WTC11 (cell line): Measurements from ENCODE around the gene ATG7. TPM values are rescaled to one million over a fixed set of nuclear protein-coding genes. Genes with fewer than 3 reads are reported as not detected.

Source experiments
- ATAC-seq: fragments of 200-7000 bp; cut with Tn5 transposase; 2 replicates; pipeline ENCODE4 v1.10.0; 2021; ENCODE audit warnings: mild to moderate bottlenecking, moderate library complexity
- CTCF ChIA-PET: fragments of 300-600 bp; sonication (Branson Sonifier 250); formaldehyde crosslinking; loops from one replicate; lab custom pipeline; 2021; ENCODE audit warnings: antibody characterized with exemption; lab: Charles Lee
- POLR2A ChIA-PET: fragments of 350-600 bp; sonication (Branson Sonifier 250); formaldehyde crosslinking; loops from one replicate; lab custom pipeline; 2021; ENCODE audit warnings: antibody characterized with exemption; lab: Charles Lee
- DNase-seq: peaks from one replicate; pipeline ENCODE4 v3.0.0; 2021; ENCODE audit warnings: low spot score
- H3K27ac Mint-ChIP-seq: 2 replicates; pipeline ENCODE4 v1.8.0; 2021; ENCODE audit warnings: mixed read lengths
- H3K27me3 Mint-ChIP-seq: 2 replicates; pipeline ENCODE4 v1.8.0; 2021; ENCODE audit warnings: low read depth, mild to moderate bottlenecking, moderate library complexity, mixed read lengths
- H3K36me3 Mint-ChIP-seq: 2 replicates; pipeline ENCODE4 v1.8.0; 2021; ENCODE audit warnings: mixed read lengths
- H3K4me1 Mint-ChIP-seq: 2 replicates; pipeline ENCODE4 v1.8.0; 2022; ENCODE audit warnings: mixed read lengths
- H3K4me3 Mint-ChIP-seq: 2 replicates; pipeline ENCODE4 v1.8.0; 2021; ENCODE audit warnings: mild to moderate bottlenecking, moderate library complexity, mixed read lengths
- H3K9me3 Mint-ChIP-seq: 2 replicates; pipeline ENCODE4 v1.8.0; 2021; ENCODE audit warnings: mixed read lengths
- GTF2I ChIP-seq: fragments of 250-450 bp; sonication (Bioruptor Pico); conservative IDR thresholded peaks from 2 replicates; pipeline ENCODE4 v1.4.0; 2021; ENCODE audit warnings: mild to moderate bottlenecking
- JUN ChIP-seq: sonication (generic); formaldehyde crosslinking; IDR thresholded peaks from 2 replicates; pipeline ENCODE4 v1.8.0; 2023; ENCODE audit warnings: mild to moderate bottlenecking, missing genetic modification reagents
- SMAD4 ChIP-seq: sonication (generic); formaldehyde crosslinking; IDR thresholded peaks from 2 replicates; pipeline ENCODE4 v1.8.0; 2022; ENCODE audit warnings: mild to moderate bottlenecking, missing genetic modification reagents
- TP53 ChIP-seq: sonication (generic); formaldehyde crosslinking; IDR thresholded peaks from 2 replicates; pipeline ENCODE4 v1.8.1; 2023; ENCODE audit warnings: mild to moderate bottlenecking, missing genetic modification reagents
- ZNF317 ChIP-seq: sonication (generic); formaldehyde crosslinking; IDR thresholded peaks from 2 replicates; pipeline ENCODE4 v1.8.1; 2023; ENCODE audit warnings: low read depth, mild to moderate bottlenecking, moderate library complexity, missing genetic modification reagents, borderline replicate concordance
- total RNA-seq: library from RNA; stranded (reverse); gene quantifications from 3 replicates; pipeline ENCODE4 v1.2.3, GENCODE V29; 2021
- TF ChIP-seq, protein P1 (sequence below): sonication (generic); formaldehyde crosslinking; IDR thresholded peaks from 2 replicates; pipeline ENCODE4 v1.8.0; 2022; ENCODE audit warnings: missing genetic modification reagents
- TF ChIP-seq, protein P2 (sequence below): fragments of 250-450 bp; sonication (Bioruptor Pico); IDR thresholded peaks from 2 replicates; pipeline ENCODE4 v1.9.0; 2021; ENCODE audit warnings: mild to moderate bottlenecking, borderline replicate concordance
- TF ChIP-seq, protein P3 (sequence below): fragments of 250-450 bp; sonication (Bioruptor Pico); conservative IDR thresholded peaks from 2 replicates; pipeline ENCODE4 v1.9.0; 2021; ENCODE audit warnings: mild to moderate bottlenecking
- TF ChIP-seq, protein P4 (sequence below): sonication (generic); formaldehyde crosslinking; IDR thresholded peaks from 2 replicates; pipeline ENCODE4 v1.8.1; 2023; ENCODE audit warnings: mild to moderate bottlenecking, missing genetic modification reagents, moderate library complexity
- TF ChIP-seq, protein P5 (sequence below): fragments of 250-450 bp; sonication (Bioruptor Pico); IDR thresholded peaks from 2 replicates; pipeline ENCODE4 v1.9.0; 2021; ENCODE audit warnings: moderate library complexity, mild to moderate bottlenecking, inconsistent platforms, borderline replicate concordance
- TF ChIP-seq, protein P6 (sequence below): sonication (generic); formaldehyde crosslinking; IDR thresholded peaks from 2 replicates; pipeline ENCODE4 v1.8.1; 2022; ENCODE audit warnings: mild to moderate bottlenecking, moderate library complexity, missing genetic modification reagents
- TF ChIP-seq, protein P7 (sequence below): sonication (generic); formaldehyde crosslinking; IDR thresholded peaks from 2 replicates; pipeline ENCODE4 v1.8.0; 2023; ENCODE audit warnings: mild to moderate bottlenecking, missing genetic modification reagents

ATG7 gene
- total RNA-seq, 1 experiment from 2014 or later = 17.5 TPM

DNA sequence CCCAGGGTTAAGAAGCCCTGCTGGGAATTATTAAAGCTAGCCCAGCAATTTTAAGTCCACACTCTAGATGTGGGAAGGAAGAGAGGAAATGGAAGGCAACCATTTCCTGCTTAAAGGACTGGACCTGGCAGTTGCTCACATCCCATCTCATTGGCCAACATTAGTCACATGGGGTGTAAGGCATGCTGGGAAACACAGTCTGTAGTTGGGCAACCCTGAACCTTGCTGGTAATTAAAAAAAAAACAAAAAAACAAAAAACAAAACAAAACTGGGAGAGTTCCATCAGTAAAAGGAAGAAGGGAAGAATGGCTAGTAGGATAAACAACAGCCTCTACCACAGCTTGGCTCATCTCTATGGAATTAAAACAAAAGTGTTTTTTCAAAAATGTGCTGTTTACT lies 235.5 kb downstream of the ATG7 start:
- POLR2A ChIA-PET = no interaction called here
- H3K27ac Mint-ChIP-seq = no peak overlapping the region

DNA sequence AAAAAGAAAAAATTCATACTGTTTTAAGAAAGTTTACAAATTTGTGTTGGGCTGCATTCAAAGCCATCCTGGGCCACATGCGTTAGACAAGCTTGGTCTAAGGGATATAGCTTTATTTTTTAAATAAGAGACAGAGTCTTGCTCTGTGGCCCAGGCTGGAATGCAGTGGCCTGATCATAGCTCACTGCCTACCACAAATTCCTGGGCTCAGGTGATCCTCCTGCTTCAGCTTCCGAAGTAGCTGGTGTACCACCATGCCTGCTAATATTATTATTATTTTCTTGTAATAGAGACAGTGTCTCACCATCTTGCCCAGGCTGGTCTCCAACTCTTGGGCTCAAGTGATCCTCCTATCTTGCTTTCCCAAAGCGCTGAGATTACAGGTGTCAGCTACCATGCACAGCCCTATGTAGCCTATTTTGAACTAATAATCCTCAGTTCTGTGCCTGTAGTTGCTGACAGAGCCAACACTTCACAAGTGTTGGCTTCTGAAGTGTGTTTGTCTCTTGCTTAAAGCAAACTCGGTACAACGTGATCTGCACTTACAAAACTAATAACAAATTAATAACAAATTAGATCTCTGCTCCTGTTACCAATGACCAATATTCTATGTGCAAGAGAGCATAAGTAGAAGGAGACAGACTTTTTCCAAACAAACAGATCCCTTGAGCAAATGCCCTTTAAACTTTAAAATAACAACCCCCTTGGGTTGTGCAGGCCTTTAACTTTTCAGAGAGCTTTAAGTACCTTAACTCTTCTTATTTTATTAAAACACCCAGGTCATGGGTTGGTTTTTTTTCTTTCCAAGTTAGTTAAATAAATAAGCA lies 236.4 kb downstream of the ATG7 start:
- Mint-ChIP-seq H3K27ac (peak overlapping the region; percentile 84), H3K4me1 (peaks cover 27% of the 10 kb centered on the region), H3K9me3 (peaks cover 7% of the 10 kb centered on the region), H3K4me3 (no peak overlapping the region), H3K27me3 (no peaks in the 10 kb centered on the region), H3K36me3 (peaks cover 8% of the 10 kb centered on the region)
- DNase-seq = no peak
- POLR2A ChIA-PET = no interaction called here
- TF ChIP-seq, protein P1, sequence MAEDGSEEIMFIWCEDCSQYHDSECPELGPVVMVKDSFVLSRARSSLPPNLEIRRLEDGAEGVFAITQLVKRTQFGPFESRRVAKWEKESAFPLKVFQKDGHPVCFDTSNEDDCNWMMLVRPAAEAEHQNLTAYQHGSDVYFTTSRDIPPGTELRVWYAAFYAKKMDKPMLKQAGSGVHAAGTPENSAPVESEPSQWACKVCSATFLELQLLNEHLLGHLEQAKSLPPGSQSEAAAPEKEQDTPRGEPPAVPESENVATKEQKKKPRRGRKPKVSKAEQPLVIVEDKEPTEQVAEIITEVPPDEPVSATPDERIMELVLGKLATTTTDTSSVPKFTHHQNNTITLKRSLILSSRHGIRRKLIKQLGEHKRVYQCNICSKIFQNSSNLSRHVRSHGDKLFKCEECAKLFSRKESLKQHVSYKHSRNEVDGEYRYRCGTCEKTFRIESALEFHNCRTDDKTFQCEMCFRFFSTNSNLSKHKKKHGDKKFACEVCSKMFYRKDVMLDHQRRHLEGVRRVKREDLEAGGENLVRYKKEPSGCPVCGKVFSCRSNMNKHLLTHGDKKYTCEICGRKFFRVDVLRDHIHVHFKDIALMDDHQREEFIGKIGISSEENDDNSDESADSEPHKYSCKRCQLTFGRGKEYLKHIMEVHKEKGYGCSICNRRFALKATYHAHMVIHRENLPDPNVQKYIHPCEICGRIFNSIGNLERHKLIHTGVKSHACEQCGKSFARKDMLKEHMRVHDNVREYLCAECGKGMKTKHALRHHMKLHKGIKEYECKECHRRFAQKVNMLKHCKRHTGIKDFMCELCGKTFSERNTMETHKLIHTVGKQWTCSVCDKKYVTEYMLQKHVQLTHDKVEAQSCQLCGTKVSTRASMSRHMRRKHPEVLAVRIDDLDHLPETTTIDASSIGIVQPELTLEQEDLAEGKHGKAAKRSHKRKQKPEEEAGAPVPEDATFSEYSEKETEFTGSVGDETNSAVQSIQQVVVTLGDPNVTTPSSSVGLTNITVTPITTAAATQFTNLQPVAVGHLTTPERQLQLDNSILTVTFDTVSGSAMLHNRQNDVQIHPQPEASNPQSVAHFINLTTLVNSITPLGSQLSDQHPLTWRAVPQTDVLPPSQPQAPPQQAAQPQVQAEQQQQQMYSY (CRISPR knock-in tag) = no peak
- TF ChIP-seq, protein P2, sequence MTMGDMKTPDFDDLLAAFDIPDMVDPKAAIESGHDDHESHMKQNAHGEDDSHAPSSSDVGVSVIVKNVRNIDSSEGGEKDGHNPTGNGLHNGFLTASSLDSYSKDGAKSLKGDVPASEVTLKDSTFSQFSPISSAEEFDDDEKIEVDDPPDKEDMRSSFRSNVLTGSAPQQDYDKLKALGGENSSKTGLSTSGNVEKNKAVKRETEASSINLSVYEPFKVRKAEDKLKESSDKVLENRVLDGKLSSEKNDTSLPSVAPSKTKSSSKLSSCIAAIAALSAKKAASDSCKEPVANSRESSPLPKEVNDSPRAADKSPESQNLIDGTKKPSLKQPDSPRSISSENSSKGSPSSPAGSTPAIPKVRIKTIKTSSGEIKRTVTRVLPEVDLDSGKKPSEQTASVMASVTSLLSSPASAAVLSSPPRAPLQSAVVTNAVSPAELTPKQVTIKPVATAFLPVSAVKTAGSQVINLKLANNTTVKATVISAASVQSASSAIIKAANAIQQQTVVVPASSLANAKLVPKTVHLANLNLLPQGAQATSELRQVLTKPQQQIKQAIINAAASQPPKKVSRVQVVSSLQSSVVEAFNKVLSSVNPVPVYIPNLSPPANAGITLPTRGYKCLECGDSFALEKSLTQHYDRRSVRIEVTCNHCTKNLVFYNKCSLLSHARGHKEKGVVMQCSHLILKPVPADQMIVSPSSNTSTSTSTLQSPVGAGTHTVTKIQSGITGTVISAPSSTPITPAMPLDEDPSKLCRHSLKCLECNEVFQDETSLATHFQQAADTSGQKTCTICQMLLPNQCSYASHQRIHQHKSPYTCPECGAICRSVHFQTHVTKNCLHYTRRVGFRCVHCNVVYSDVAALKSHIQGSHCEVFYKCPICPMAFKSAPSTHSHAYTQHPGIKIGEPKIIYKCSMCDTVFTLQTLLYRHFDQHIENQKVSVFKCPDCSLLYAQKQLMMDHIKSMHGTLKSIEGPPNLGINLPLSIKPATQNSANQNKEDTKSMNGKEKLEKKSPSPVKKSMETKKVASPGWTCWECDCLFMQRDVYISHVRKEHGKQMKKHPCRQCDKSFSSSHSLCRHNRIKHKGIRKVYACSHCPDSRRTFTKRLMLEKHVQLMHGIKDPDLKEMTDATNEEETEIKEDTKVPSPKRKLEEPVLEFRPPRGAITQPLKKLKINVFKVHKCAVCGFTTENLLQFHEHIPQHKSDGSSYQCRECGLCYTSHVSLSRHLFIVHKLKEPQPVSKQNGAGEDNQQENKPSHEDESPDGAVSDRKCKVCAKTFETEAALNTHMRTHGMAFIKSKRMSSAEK (CRISPR knock-in tag) = no peak
- TF ChIP-seq, protein P3, sequence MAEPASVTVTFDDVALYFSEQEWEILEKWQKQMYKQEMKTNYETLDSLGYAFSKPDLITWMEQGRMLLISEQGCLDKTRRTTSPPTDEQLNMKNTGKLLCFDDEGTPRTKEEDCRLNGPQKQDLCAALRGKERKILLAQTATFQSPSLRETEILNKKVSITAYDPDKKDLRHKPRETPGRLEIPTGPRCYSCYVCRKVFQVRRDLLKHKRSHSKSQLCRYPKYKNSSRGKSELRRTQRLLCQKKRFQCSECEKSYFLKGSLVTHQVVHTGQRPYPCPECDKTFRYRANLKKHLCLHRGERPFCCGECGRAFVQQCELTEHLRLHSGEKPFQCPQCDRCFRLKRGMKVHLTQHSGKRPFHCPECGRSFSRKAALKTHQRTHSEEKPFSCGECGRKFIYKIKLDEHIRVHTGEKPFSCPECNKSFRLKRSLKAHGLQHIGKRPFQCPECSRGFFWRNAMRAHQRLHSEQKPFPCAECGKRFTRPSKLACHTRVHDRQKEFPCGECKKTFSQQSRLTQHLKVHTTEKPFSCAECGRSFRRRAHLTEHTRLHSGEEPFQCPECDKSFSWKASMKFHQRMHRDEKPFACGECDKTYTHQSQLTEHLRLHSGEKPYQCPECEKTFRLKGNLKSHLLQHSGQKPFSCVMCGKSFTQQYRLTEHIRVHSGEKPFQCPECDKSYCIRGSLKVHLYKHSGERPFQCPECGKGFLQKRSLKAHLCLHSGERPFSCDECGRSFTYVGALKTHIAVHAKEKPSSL (CRISPR knock-in tag) = no peak
- TF ChIP-seq SMAD4 = no peak
- no peak for TF ChIP-seq TP53 (CRISPR knock-in tag)
- TF ChIP-seq, protein P4, sequence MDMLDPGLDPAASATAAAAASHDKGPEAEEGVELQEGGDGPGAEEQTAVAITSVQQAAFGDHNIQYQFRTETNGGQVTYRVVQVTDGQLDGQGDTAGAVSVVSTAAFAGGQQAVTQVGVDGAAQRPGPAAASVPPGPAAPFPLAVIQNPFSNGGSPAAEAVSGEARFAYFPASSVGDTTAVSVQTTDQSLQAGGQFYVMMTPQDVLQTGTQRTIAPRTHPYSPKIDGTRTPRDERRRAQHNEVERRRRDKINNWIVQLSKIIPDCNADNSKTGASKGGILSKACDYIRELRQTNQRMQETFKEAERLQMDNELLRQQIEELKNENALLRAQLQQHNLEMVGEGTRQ (CRISPR knock-in tag) = no peak
- TF ChIP-seq, protein P5, sequence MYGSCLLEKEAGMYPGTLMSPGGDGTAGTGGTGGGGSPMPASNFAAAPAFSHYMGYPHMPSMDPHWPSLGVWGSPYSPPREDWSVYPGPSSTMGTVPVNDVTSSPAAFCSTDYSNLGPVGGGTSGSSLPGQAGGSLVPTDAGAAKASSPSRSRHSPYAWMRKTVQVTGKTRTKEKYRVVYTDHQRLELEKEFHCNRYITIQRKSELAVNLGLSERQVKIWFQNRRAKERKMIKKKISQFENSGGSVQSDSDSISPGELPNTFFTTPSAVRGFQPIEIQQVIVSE (CRISPR knock-in tag) = no peak
- TF ChIP-seq, protein P6, sequence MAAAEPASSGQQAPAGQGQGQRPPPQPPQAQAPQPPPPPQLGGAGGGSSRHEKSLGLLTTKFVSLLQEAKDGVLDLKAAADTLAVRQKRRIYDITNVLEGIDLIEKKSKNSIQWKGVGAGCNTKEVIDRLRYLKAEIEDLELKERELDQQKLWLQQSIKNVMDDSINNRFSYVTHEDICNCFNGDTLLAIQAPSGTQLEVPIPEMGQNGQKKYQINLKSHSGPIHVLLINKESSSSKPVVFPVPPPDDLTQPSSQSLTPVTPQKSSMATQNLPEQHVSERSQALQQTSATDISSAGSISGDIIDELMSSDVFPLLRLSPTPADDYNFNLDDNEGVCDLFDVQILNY (CRISPR knock-in tag) = no peak
- TF ChIP-seq, protein P7, sequence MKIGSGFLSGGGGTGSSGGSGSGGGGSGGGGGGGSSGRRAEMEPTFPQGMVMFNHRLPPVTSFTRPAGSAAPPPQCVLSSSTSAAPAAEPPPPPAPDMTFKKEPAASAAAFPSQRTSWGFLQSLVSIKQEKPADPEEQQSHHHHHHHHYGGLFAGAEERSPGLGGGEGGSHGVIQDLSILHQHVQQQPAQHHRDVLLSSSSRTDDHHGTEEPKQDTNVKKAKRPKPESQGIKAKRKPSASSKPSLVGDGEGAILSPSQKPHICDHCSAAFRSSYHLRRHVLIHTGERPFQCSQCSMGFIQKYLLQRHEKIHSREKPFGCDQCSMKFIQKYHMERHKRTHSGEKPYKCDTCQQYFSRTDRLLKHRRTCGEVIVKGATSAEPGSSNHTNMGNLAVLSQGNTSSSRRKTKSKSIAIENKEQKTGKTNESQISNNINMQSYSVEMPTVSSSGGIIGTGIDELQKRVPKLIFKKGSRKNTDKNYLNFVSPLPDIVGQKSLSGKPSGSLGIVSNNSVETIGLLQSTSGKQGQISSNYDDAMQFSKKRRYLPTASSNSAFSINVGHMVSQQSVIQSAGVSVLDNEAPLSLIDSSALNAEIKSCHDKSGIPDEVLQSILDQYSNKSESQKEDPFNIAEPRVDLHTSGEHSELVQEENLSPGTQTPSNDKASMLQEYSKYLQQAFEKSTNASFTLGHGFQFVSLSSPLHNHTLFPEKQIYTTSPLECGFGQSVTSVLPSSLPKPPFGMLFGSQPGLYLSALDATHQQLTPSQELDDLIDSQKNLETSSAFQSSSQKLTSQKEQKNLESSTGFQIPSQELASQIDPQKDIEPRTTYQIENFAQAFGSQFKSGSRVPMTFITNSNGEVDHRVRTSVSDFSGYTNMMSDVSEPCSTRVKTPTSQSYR (CRISPR knock-in tag) = no peak
- no peak for ATAC-seq
- CTCF ChIA-PET = interaction anchor here (0.6 to 1.4 kb wide), 7 partner anchors 26 to 503 kb away, joined by 3 to 6 read pairs (median 3); partner anchors contain the start of gene VGLL4

More for the DNA sequence above, 235.5 kb downstream of the ATG7 start:
- Mint-ChIP-seq H3K4me3 (no peak overlapping the region), H3K27me3 (no peaks in the 10 kb centered on the region), H3K36me3 (peaks cover 7% of the 10 kb centered on the region), H3K4me1 (peaks cover 27% of the 10 kb centered on the region), H3K9me3 (peaks cover 7% of the 10 kb centered on the region)
- ATAC-seq (no peak), DNase-seq (no peak)
- TF ChIP-seq JUN (CRISPR knock-in tag) = no peak
- TF ChIP-seq ZNF317 (CRISPR knock-in tag) = no peak
- TF ChIP-seq, protein P4 (CRISPR knock-in tag) = peak; percentile 53; the same call in 1 of the 2 replicates
- TF ChIP-seq GTF2I (CRISPR knock-in tag) = no peak
- CTCF ChIA-PET = interaction anchor here (1.3 kb wide), 1 partner anchor 27 kb away, joined by 4 read pairs; no protein-coding TSS in a partner anchor
